Measurements from ENCODE around the gene ABCC1. TPM values are rescaled to one million over a fixed set of nuclear protein-coding genes. Genes with fewer than 3 reads are reported as not detected.

Gene ABCC1
- total and polyA plus RNA-seq, 2 donors from 2014 or later, result 4.6 to 29.7 TPM

GRCh38 chr16:16033208-16033717 is 83.8 kb downstream of the ABCC1 start:
- Histone ChIP-seq H3K9me3 (ENCODE audit: control insufficient read depth in 2 of 3, insufficient read depth in 1 of 3, low read length in 3 of 3) (no peaks in the 10 kb centered on the region), H3K27ac (ENCODE audit: low read depth in 2 of 2, low read length in 2 of 2) (no peak overlapping the region), H3K27me3 (ENCODE audit: control insufficient read depth, insufficient read depth, low read length) (no peaks in the 10 kb centered on the region), H3K4me1 (ENCODE audit: control insufficient read depth in 2 of 3, insufficient read depth in 2 of 3, low read depth in 1 of 3, low read length in 3 of 3) (peaks cover 0 to 6% (median 4%) of the 10 kb centered on the region in 3 donors), H3K9ac (ENCODE audit: low read length in 3 of 3) (no peak overlapping the region), H3K4me3 (ENCODE audit: low read length in 3 of 3) (no peak overlapping the region), H3K36me3 (ENCODE audit: control insufficient read depth in 2 of 3, insufficient read depth in 3 of 3, low read length in 3 of 3) (peaks cover 0 to 11% (median 2%) of the 10 kb centered on the region in 3 donors)
- no peak for DNase-seq
- intact Hi-C loops (cut with DNase I), result no loop called here
- no peak for FAIRE-seq
- no peak for TF ChIP-seq CTCF (IDR thresholded peaks at IDR 0.05; ENCODE audit: borderline replicate concordance, extremely low read depth, insufficient read depth)

GRCh38 chr16:16036359-16036792 is 87.0 kb downstream of the ABCC1 start:
- FAIRE-seq (no peak), DNase-seq (no peak)
- H3K4me1 ChIP-seq (ENCODE audit: control insufficient read depth in 2 of 3, insufficient read depth in 2 of 3, low read depth in 1 of 3, low read length in 3 of 3), result no peaks in the 10 kb centered on the region
- peaks cover 0 to 11% (median 2%) of the 10 kb centered on the region in 3 donors for H3K36me3 ChIP-seq (ENCODE audit: control insufficient read depth in 2 of 3, insufficient read depth in 3 of 3, low read length in 3 of 3)
- H3K27ac ChIP-seq (ENCODE audit: low read depth in 2 of 2, low read length in 2 of 2), result no peak overlapping the region
- no peak for TF ChIP-seq CTCF (IDR thresholded peaks at IDR 0.05; ENCODE audit: borderline replicate concordance, extremely low read depth, insufficient read depth)
- H3K27me3 ChIP-seq (ENCODE audit: control insufficient read depth, insufficient read depth, low read length), result no peaks in the 10 kb centered on the region
- H3K9ac ChIP-seq (ENCODE audit: low read length in 3 of 3), result no peak overlapping the region
- intact Hi-C loops (cut with DNase I), result no loop called here
- no peaks in the 10 kb centered on the region for H3K9me3 ChIP-seq (ENCODE audit: control insufficient read depth in 2 of 3, insufficient read depth in 1 of 3, low read length in 3 of 3)
- no peak overlapping the region for H3K4me3 ChIP-seq (ENCODE audit: low read length in 3 of 3)

GRCh38 chr16:16037521-16037920 is 88.1 kb downstream of the ABCC1 start:
- Histone ChIP-seq H3K4me1 (ENCODE audit: control insufficient read depth in 2 of 3, insufficient read depth in 2 of 3, low read depth in 1 of 3, low read length in 3 of 3) (no peaks in the 10 kb centered on the region), H3K27ac (ENCODE audit: low read depth in 2 of 2, low read length in 2 of 2) (no peak overlapping the region), H3K36me3 (ENCODE audit: control insufficient read depth in 2 of 3, insufficient read depth in 3 of 3, low read length in 3 of 3) (peaks cover 0 to 11% (median 2%) of the 10 kb centered on the region in 3 donors), H3K9me3 (ENCODE audit: control insufficient read depth in 2 of 3, insufficient read depth in 1 of 3, low read length in 3 of 3) (no peaks in the 10 kb centered on the region), H3K9ac (ENCODE audit: low read length in 3 of 3) (no peak overlapping the region), H3K4me3 (ENCODE audit: low read length in 3 of 3) (no peak overlapping the region), H3K27me3 (ENCODE audit: control insufficient read depth, insufficient read depth, low read length) (no peaks in the 10 kb centered on the region)
- FAIRE-seq, result no peak
- DNase-seq, result no peak
- intact Hi-C loops (cut with DNase I), result no loop called here
- TF ChIP-seq CTCF (IDR thresholded peaks at IDR 0.05; ENCODE audit: borderline replicate concordance, extremely low read depth, insufficient read depth), result no peak

- TF ChIP-seq CTCF (IDR thresholded peaks at IDR 0.05; ENCODE audit: borderline replicate concordance, extremely low read depth, insufficient read depth), result no peak
- DNase-seq (no peak), FAIRE-seq (no peak)
- H3K9ac ChIP-seq (ENCODE audit: low read length in 3 of 3), result no peak overlapping the region
- no peaks in the 10 kb centered on the region for H3K9me3 ChIP-seq (ENCODE audit: control insufficient read depth in 2 of 3, insufficient read depth in 1 of 3, low read length in 3 of 3)
- H3K4me3 ChIP-seq (ENCODE audit: low read length in 3 of 3), result no peak overlapping the region
- H3K27me3 ChIP-seq (ENCODE audit: control insufficient read depth, insufficient read depth, low read length), result no peaks in the 10 kb centered on the region
- H3K36me3 ChIP-seq (ENCODE audit: control insufficient read depth in 2 of 3, insufficient read depth in 3 of 3, low read length in 3 of 3), result peaks cover 0 to 11% (median 2%) of the 10 kb centered on the region in 3 donors
- H3K27ac ChIP-seq (ENCODE audit: low read depth in 2 of 2, low read length in 2 of 2), result no peak overlapping the region
- H3K4me1 ChIP-seq (ENCODE audit: control insufficient read depth in 2 of 3, insufficient read depth in 2 of 3, low read depth in 1 of 3, low read length in 3 of 3), result no peaks in the 10 kb centered on the region
- intact Hi-C loops (cut with DNase I), result no loop called here
Observed at GRCh38 chr16:16037970-16038369, 88.6 kb downstream of the ABCC1 start.

Data from kidney (tissue), 14 donors.